CD4-positive, alpha-beta T cell treated with Interleukin-15 for 1 hour (primary cell): Measurements from ENCODE around the gene ZNF516.

Experiments used
- DNase-seq: peaks from one replicate; pipeline ENCODE4 v3.0.0-alpha.2; 2020

ZNF516 gene

DNA sequence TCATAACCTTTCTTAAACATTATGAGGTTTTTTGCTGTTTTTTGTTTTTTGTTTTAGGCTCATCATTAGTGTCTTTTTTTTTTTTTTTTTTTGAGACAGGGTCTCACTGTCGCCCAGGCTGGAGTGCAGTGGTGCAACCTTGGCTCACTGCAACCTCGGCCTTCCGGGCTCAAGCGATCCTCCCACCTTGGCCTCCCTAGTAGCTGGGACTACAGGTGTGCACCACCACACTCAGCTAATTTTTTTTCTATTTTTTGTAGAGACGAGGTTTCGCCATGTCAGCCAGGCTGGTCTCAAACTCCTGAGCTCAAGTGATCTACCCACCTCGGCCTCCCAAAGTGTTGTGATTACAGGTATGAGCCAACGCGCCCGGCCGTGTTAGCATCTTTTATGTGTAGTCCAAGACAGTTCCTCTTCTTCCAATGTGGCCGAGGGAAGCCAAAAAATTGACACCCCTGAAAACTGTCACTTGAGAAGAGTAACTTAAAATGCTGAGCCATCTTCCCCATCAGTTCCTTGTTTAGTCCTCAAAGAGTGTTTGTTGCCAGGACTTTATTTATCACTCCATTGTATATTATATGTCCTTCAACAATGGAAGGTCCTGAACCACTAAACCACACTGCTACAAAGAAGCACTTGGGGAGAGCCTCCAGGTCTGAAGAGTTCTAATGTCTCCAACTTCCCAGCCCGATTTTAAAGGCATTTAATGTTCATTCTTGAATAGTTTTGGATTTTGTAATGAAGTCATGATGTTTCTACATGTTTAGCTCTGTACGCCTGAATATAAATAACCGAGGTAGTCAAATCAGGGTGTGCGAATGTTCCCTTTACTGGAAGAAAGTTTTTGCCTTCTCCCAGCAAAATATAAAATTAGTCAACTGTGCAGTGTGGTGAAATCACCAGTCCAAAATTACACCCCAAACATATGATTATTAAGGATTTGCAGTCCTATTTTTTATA, 26.4 kb downstream of the ZNF516 start:
- no peak for DNase-seq

DNA sequence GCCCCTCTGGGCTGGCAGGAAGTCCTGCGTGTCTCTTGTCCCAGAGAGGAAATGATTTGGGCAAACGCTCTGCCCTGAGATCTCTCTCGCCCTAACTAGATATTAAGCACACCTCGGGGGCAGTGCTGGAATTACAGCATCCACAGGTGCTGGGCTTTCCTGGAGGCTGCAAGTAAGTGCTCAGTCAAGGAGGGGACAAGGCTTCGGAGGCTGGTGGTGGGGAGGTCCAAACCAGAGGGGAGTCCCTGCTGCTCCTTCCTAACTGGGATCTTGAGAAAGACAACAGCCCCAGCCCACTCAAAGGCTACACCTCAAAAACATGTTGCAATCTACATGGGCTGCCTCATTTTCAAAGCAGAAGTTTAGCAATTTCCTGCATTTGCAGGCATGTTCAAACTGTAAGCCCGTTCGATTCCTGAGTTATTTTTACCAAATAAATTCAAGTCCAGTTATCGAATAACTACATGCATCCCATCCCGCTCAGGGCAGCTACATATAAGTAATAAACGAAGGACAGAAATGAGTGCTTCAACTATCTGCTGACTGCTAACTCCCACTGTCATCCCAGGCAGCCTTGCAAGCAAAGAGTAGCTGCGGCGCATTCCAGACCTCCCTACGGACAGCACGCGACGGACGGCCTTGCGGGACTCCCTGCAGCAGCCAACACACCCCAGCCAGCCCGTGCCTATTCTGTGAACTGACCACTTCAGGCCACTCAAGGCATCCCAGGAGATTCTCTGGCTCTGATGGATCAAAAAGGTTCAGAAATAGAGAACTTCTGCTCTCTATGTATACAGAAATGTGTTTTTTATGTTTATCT, 27.5 kb downstream of the ZNF516 start:
- DNase-seq: no peak

DNA sequence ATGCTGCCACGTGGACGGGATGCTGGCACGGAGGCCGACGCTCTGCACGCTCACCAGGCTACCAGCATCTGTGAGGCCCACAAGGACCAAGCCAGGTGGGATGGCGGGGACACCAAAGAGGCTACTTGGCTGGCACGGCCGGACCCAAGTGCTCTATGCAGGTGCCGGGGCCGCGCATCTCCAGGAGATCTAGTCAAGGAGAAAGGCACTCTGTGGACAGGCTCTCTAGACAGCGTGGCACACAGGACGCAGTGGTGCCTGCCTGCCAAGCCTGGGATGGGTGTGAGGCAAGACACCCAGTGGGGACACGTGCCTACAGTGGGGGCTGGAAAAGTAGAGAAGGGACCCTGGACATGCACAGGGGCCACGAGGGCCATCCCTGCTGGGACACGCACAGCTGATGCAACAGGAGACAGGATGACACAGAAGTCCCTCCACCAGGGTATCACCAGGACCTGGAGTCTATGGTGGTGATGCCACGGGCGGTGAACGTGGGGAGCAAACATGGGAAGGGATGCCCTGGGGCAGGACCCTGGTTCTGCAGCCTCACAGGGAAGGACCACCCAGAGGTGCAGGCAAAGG, 28.5 kb downstream of the ZNF516 start:
- DNase-seq: no peak

DNA sequence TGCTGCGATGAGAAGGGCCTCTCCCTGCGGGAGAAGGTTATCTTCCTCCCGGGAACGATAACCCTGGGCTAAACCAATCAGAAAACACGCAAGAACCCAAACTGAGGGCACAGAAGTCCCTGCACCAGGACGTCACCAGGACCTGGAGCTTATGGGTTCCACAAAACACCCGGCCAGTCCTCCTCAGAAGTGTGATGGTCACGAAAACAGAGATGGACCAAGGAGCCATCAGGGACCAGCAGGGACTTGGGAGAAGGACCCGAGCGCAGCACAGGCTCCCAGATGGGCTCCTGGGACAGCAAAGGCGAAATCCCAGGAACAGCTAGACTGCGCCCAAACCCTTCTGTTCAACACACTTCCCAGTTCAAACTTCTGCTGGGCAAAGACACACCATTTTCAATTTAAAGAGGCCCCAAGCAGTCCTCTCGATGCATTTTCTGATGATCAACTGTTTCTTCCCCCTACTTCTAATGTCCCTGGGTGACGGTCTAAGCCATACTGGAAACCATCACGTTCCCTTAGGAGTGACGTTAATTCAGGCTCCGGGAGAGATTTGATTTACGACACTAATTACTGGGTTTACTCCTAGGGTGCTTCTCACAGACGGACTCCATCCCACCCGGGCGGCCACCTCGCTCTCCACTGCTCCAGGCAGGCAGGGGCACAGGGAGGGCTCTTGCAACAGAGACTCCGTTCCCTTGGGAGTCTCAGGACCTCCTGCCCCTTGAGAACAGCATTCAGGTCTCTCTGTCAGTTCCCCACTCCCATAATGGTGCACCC, 29.2 kb downstream of the ZNF516 start:
- no peak for DNase-seq

DNA sequence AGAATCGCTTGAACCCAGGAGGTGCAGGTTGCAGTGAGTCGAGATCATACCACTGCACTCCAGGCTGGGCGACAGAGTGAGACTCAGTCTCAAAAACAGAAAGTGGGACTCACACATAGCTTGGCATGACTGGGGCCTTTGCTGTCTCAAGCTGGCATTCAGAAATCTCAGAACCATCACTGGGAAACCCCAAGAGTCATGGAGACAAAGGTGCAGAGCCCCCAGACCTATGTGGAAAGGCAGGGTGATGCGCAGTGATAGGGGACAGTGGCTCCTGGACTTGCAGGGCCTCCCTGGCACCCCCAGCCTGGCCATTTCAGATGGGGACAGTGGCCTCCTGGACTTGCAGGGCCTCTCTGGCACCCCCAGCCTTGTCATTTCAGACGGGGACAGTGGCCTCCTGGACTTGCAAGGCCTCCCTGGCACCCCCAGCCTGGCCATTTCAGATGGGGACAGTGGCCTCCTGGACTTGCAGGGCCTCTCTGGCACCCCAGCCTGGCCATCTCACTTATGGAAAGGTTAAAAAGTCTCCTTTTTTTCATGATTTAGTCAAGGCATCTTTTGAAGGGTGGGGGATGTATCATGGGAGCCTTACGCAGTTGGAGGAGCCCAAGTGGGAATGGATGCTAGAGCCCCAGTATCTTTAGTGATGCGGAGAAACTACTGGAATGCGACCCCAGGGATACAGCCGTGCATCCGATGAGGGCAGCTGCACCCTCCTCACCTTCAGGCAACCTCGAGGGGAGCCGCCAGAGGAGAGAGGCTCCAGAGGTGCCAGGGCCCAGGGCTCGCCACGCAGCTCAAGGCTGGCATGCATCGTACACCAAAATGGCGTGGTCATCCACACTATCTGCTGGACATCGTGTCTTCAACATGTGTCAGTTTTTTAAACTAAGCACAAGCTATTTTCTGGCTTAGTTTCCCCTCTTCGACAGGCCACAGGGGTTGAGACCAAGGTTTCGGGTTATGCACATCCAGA, 30.5 kb downstream of the ZNF516 start:
- DNase-seq: no peak

DNA sequence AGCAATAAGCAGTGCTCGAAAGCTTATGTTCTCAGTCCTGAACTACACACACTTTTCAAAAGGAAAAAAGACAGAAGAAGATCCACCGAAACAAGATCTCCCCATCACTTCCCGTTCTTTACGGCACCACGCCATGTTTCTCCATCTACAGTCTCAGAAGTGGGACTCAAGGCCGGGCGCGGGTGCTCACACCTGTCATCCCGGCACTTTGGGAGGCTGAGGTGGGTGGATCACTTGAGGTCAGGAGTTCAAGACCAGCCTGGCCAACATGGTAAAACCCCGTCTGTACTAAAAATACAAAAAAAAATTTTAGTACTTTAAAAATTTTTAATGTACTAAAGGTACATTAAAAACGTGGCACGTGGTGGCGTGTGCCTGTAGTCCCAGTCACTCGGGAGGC, 31.2 kb downstream of the ZNF516 start:
- DNase-seq: no peak

DNA sequence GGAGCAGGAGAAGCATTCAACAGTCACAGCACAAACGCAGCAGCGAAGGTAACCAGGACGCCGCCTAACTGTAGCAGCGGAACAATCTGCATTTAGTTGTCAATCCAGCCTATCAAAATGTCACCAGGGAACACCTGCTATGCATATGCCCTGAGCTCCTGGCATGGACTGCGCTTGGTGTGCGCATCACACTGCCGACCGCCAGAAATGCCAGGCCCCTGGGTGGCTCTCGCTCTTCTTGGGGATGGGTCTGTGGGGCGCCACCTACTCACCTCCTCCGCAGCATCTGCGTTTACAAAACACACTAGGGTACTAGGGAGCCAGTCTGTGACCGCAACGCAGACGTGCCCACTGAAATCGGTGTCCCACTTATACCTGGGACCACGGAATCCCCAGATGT, 31.7 kb downstream of the ZNF516 start:
- no peak for DNase-seq

DNA sequence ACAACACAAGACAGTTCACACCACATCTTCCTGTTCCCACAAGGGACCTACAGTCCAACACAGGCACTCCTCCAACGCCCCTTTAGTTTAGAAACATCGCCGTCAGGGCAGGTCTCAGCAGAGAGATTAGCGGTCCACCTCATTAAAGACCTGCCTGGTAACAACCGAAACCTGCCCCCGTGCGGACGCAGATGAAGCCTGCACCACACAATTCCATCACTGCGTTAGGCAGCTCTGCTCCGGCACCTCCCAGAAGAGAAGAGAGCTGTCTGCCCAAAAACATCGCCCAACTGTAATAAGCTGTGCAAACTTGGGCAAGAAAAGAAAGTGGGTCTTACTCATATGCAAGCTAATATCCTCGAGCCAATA, 32.7 kb downstream of the ZNF516 start:
- no peak for DNase-seq

DNA sequence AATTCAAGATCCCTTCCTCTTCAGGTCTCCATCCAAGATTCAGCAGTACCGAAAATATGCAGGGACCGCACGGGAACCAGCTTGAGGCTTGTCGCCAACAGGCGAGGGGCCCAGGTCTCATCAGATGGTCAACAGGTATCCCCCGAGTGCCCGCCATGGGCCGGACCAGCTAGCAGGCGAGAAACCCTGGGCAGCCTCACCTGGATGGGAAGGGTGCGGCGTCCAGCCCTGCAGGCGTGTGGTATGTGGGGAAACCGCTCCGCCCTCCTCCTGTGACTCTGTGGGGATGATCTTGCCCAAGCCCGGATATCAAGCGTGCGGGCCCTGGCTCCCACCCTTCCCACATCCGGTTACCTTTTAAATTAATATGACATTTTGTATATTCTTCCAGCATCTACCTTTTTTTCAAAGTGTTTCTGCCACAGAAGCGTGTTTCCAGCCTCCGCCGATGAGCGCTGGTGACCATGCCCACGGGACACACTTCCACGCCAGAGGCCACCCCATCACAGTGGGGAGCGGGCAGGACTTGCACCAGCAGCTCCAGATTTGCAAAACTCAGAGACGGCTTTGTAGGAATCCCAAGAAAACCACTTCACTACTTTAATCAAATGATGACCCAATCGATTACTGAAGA, 33.2 kb downstream of the ZNF516 start:
- no peak for DNase-seq

DNA sequence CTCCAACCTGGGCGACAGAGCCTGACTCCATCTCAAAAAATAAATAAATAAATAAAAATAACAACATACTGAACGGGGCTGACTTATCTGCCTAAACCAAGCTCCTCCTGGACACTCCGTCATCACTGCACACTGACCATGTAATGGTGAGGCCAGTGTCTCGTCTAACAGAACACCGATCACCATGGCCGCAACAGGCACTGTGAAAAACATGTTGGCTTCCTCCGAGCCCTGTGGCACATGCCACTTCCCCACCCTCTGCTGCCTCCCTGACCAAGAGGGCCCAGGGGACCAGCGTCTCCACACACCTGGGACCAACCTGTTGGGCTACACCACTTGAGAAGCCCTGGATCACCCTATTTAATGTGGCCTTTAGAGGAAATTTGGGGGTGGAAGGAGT, 33.9 kb downstream of the ZNF516 start:
- no peak for DNase-seq

DNA sequence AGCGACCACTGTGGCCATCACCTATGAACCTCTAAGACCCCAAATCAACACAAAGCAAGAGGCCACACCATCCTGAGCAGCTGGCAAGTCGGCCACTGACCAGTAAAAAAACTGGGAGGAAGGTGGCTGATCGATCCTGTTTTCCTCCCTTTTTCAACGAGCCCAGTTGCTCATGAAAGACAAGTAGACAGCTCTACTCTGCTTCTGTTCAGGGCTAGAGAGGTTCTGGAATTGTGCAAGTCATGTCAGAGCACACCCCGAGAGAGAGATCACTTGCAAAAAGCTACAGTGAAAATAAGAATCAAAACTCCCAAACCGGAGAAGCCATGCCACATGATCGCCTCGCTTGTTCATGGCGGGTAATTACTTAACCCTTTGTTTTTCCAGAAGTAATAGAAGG, 34.6 kb downstream of the ZNF516 start:
- DNase-seq: no peak

DNA sequence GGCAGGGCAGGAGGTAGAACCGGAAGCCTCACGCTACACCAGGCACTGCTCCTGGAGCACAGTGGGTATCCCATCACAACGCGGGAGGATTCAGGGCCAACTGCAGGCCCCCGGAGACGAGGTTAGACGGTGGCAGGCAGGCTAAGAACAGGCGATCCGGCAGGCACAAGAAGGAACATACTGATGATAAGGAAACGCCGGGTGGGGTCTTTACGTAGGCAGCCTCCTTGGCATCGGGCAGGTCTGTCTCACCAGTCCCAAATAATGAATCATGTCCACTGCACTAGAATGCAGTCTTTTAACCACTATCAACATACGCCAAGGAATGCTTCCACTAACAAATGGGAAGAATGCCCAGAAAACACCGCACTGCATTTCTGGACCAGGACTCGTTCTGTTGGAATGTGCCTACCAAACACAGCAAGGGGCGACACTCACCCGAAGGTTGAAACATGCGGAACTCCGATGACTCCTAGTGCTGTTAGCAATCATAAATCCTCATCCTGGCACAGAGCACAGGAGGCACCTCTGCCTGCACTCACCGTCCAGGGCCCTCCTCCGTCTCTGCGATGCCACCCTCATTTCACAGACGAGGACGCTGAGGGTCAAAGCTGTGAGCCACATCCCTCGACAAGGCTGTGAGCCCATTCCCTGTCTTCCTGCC, 35.2 kb downstream of the ZNF516 start:
- no peak for DNase-seq

DNA sequence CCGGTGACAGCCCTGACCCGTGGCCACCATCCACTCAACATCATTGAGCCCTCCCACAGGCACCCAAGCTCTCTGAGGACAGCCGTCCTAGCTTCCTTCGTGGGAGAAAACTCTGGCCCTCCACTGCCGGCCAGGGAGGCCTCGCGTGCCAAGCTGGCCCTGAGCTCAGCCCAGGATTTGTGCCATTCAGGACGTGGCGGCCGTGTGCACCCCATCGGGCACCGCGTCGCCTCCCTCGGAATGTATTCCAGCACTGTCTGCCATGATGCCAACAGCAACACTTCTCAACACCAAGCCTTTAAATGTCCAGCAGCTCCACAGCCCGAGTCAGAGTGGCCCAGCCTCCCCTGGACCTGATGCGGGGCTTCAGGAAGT, 35.7 kb downstream of the ZNF516 start:
- no peak for DNase-seq

DNA sequence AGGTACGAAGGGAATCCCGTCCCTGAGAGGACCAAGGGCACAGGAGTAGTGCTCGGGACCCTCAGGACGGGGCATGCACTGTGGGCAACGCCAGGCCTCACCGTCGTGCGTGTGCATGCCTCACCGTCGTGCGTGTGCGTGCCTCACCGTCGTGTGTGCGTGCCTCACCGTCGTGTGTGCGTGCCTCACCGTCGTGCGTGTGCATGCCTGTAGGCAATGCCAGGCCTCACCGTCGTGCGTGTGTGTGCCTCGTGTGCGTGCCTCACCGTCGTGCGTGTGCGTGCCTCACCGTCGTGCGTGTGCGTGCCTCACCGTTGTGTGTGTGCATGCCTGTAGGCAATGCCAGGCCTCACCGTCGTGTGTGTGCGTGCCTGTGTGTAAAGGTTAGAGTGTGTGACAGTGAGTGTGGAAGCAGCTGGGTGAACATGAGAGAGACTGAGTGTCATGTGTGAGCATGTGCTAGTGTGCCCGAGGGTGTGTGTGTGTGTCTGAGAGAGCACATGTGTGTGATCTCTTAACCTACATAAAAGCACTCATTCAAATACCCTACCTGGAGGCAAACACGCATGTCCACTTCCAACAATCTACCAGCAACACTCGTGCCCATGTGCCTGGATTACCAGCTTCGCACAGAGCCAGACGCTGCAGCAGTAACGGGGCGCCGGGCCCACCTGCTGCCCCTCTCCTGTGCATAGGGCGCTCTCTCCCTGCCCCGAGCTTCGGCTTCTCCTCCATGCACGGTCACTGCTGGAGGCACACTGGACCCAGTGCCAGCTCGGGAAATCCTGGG, 36.3 kb downstream of the ZNF516 start:
- no peak for DNase-seq

DNA sequence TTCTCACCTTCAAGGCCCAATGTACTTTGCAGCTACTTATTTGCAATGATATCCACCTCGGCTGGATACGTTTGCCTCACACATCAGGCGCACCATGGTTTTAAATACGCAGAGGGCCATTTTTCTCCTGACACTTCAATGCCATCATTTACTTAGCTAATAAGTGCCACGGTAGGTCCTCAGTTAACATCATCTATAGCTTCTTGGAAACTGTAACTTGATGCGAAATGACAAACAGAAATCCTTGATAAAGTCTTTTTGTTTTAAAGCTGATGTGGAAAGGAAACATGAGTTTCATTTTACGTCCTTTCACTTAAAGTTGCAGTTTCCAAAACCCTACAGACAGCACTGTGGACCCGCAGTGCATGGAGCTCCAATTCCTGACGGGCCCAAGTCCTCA, 37.1 kb downstream of the ZNF516 start:
- DNase-seq: no peak

DNA sequence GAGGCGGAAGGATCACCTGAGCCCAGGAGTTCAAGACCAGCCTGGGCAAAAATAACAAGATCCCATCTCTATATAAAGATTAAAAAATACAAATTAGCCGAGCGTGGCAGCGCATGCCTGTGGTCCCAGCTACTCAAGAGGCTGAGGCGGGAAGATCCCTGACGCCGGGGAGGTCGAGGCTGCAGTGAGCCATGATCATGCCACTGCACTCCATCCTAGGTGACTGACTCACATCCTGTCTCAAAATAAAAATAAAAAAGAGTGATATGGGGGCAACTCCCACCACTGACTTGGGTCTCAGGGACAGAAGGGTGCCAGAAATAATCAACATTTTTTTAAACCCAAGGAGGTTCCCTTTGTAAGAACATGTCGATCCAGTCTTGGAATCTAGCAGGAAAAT, 37.6 kb downstream of the ZNF516 start:
- DNase-seq: no peak

DNA sequence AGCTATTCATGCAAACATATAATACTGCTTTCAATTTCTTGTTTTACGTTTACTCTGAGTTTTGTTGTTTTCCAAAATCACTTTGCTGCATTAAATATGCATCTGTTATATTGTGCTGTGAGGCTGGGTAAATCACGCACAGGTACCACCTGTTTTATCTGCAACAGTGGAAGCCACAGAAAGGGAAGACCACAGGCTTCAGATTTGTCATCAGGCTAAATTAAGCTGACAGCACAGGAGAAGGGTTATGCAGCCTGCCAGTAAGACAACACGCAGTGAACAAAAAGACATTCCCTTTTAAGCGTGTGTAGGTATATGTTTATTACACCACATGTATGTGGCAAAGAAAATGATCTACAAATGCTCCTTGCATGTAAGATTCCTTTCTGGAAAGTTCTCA, 38.2 kb downstream of the ZNF516 start:
- DNase-seq: no peak

DNA sequence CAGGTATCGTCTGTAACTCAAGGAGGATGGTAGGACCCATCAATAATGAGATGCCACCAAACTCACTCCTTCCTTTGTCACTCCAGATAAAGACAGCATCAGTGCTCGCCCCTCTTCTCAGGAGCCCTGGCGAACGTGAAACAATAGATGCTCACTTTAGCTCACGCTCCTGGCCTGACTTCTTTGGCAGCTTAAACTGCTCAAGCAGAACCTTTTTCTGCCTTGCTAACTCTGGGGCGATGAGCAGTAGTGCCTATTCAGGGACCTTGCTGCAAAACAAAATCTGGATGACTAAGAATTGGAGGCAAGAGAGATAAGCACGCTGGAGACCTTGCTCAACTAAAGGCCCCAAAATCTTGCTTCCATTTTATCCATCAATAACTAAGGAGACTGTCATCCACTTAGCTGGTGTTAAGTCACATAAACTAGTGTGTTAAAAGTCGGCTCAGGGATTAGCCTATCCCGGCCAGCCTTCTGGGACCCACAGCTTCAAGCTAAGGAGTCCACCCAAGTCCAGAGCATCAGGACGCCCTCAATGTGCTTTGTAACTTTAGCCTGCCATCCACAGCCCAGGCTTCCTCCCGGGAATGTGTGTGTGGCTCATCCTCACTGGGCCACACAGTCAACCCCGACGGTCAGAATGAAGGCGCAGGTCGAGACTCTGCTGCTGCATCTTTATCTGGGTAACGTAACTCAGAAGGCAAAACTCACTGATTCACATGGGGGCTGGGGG, 38.9 kb downstream of the ZNF516 start:
- DNase-seq: no peak
